ENCODE data around the gene PRKACB.
"Not testable (repeated sequence)": the region's sequence is repeated elsewhere in the genome, so short reads cannot be mapped to it uniquely, and the experiment has no call there.

Gene PRKACB

DNA sequence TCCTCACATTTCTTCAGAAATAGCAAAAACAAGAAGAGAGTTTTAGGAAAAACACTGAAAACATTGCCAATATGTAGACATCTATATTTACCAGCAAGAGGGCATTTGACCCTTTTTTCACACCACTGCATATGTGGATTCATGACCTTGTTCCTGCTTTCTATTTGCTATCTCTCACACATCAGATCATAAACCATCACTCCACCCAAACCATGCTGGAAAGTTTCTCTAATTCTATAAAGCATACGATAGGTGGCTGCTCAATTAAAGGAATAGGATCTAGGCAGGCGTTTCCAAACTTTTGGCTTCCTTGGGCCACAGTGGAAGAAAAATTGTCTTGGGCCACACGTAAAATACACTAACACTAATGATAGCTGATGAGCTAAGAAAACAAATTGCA lies 121.8 kb downstream of the PRKACB start:
- DNase-seq (ENCODE audit: extremely low read depth in 1 of 2, low read depth in 1 of 2), result no peak

DNA sequence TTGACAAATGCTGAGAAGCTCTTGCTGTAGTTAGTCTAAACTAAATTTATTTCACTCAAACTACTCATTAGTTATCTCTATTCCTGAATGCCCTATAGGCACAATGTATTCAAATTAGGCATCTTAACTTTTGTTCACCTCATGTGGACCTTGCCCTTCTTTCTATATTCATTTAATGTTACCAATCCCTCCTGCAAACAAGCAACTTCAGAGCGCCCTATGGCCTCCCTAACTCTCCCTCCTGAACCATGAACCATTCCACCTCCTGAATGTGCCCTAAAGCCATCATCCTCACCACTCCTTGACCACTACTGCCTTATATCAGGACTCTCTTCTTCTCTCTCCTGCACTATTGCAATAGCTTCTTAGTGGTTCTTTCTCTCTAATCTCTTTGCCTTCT lies 122.7 kb downstream of the PRKACB start:
- no peak for DNase-seq (ENCODE audit: extremely low read depth in 1 of 2, low read depth in 1 of 2)

GRCh38 chr1:84267476-84267875 lies 123.4 kb downstream of the PRKACB start:
- DNase-seq (ENCODE audit: extremely low read depth in 1 of 2, low read depth in 1 of 2), result no peak

GRCh38 chr1:84268346-84268745 lies 124.3 kb downstream of the PRKACB start:
- DNase-seq (ENCODE audit: extremely low read depth in 1 of 2, low read depth in 1 of 2), result no peak

DNA sequence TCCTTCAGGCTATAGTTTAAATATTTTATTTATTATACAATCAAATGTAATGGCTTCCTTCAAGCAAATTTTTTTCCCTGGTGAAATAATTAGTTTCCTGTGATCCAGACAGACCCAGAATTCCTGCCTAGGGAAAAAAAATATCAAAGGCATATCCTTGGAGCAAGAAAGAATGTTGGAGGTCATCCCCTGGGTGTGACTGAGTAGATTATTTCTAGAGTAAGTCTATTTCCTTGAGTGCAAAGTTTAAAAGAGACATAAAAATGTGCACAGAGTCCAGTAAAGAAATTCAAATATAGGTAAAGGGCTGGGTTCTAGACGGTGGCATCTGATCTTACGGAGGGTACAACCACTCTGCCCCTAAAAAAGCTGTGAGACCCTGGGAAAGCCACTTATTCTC lies 125.2 kb downstream of the PRKACB start:
- no peak for DNase-seq (ENCODE audit: extremely low read depth in 1 of 2, low read depth in 1 of 2)

GRCh38 chr1:84271441-84272151 lies 127.5 kb downstream of the PRKACB start:
- no peak for DNase-seq (ENCODE audit: extremely low read depth in 1 of 2, low read depth in 1 of 2)

GRCh38 chr1:84272401-84272800 lies 128.3 kb downstream of the PRKACB start:
- DNase-seq (ENCODE audit: extremely low read depth in 1 of 2, low read depth in 1 of 2), result no peak

DNA sequence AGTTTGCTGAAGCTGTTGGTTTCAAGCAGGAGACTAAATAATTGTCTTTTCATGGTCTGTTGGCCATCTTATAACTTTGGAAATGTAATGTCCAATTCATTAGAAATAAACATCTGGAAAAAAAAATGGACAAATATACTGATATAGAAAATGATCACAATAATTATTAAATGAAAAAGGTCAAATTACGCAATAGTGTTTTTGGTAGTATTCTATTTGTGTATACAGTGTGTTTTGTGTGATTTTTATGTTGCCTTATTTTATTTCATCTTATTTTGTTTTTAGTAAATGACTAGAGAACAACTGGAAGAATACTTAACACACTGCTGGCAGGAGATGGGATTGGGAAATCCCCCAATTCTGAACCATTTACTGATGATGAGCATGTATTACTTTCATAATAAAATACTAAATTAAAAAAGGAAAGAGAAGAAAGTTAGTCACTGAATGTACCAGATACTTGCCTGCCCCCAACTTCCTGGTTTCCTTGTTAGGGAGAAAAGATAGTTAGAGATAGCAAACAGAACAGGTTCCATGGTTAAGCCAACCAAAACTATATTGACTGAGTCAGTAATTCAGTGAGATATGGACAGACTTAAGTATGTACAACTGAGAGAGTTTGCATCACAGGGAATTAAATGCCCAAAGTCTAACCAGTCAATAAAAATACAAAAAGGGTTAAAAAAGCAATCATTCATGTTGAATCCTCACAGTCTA lies 133.4 kb downstream of the PRKACB start:
- DNase-seq (ENCODE audit: extremely low read depth in 1 of 2, low read depth in 1 of 2), result no peak

- no peak for DNase-seq (ENCODE audit: extremely low read depth in 1 of 2, low read depth in 1 of 2)
Measured at GRCh38 chr1:84278905-84279304, 134.8 kb downstream of the PRKACB start.

DNA sequence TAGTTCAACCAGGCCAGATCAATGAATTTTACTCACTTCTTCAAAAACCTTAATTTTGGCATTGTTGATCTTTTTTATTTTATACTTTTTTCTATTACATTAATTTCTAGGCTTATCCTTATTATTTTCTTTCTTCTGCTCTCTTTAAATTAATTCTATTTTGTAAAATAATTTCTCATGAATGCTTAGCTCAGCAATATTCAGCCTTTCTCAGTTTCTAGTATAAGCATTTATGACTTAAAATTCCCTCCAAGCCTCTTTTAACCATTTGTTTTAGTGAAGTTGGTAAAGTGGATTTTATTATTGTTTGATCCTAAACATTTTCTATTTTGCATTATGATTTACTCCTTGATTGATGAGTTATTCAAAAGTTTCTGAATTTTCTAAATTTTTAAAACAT lies 136.8 kb downstream of the PRKACB start:
- no peak for DNase-seq (ENCODE audit: extremely low read depth in 1 of 2, low read depth in 1 of 2)

GRCh38 chr1:84282780-84283333 lies 138.8 kb downstream of the PRKACB start:
- no peak for DNase-seq (ENCODE audit: extremely low read depth in 1 of 2, low read depth in 1 of 2)

GRCh38 chr1:84283381-84283780 lies 139.3 kb downstream of the PRKACB start:
- DNase-seq (ENCODE audit: extremely low read depth in 1 of 2, low read depth in 1 of 2), result no peak

DNA sequence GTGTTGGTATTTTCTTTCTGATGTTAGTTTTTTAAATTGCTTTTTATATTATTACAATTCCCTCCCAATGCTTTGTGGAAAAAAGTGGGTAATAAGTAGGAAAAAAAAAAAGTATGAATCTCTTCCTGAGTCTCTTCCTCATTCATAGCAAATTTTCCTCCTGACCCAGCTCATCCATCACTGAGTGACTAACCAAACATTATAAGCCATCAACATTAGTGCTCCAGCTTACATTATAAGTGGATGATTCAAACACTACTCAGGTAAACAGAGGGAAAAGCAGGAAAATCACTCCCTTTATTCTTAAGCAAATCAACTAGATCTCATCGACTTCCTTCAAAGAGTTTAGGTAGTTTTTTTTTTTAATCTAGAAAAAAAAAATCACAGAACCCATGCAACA lies 142.0 kb downstream of the PRKACB start:
- DNase-seq (ENCODE audit: extremely low read depth in 1 of 2, low read depth in 1 of 2), result no peak

- not testable (repeated sequence) for DNase-seq (ENCODE audit: extremely low read depth in 1 of 2, low read depth in 1 of 2)
Measured at GRCh38 chr1:84287389-84287788, 143.3 kb downstream of the PRKACB start.

All from stimulated activated CD8-positive, alpha-beta memory T cell treated with anti-CD3 and anti-CD28 coated beads, Interleukin-7, amount 100 ng/mL, for 48 hours (primary cell).